ENCODE results near the gene DMRT3.

DNA sequence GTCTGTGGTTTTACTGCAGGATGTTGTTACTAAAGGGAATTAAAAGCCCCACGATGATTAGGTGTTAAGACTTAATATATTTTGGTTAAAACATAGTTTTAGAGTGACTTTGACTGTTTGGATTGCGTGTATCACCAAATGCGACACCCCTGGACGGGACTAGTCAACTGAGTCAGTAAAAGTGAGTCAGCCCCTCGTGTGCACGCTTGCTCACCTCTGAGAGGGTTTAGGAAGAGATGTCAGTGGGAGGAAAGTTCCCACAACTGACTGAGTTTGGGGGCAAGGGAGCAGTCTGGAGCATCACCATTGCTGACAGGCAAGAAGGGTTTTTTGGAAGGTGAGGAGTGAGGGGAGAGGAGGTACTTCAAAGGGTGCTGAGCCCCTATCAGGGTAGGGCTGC, 14.4 kb upstream of the DMRT3 start:
- TF ChIP-seq RHOXF2B (CRISPR knock-in tag; conservative IDR thresholded peaks at IDR 0.05) (no peak), ELK1 (CRISPR knock-in tag; IDR thresholded peaks at IDR 0.05) (no peak), RCOR1 (IDR thresholded peaks at IDR 0.05; ENCODE audit: borderline replicate concordance in 1 of 2, low read depth in 2 of 2, low read length in 2 of 2) (no peak)

Data from K562 (cell line).